A549 treated with ZK216348 at 1 μM for 4 hours (cell line): ENCODE measurements around the gene STEAP3. TPM values are rescaled to one million over a fixed set of nuclear protein-coding genes. Genes with fewer than 3 reads are reported as not detected.

Experiments
- total RNA-seq: library from RNA; stranded (reverse); fragments of 200-300 nt; extraction: Qiagen RNA extraction; gene quantifications from 5 replicates; pipeline ENCODE4 v1.2.3, GENCODE V29; 2022; ENCODE audit warnings: low read depth

The STEAP3 gene, protein sequence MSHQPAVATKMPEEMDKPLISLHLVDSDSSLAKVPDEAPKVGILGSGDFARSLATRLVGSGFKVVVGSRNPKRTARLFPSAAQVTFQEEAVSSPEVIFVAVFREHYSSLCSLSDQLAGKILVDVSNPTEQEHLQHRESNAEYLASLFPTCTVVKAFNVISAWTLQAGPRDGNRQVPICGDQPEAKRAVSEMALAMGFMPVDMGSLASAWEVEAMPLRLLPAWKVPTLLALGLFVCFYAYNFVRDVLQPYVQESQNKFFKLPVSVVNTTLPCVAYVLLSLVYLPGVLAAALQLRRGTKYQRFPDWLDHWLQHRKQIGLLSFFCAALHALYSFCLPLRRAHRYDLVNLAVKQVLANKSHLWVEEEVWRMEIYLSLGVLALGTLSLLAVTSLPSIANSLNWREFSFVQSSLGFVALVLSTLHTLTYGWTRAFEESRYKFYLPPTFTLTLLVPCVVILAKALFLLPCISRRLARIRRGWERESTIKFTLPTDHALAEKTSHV
- 32.7 to 55.4 TPM (median 48.8 TPM) in 5 replicates for total RNA-seq

DNA sequence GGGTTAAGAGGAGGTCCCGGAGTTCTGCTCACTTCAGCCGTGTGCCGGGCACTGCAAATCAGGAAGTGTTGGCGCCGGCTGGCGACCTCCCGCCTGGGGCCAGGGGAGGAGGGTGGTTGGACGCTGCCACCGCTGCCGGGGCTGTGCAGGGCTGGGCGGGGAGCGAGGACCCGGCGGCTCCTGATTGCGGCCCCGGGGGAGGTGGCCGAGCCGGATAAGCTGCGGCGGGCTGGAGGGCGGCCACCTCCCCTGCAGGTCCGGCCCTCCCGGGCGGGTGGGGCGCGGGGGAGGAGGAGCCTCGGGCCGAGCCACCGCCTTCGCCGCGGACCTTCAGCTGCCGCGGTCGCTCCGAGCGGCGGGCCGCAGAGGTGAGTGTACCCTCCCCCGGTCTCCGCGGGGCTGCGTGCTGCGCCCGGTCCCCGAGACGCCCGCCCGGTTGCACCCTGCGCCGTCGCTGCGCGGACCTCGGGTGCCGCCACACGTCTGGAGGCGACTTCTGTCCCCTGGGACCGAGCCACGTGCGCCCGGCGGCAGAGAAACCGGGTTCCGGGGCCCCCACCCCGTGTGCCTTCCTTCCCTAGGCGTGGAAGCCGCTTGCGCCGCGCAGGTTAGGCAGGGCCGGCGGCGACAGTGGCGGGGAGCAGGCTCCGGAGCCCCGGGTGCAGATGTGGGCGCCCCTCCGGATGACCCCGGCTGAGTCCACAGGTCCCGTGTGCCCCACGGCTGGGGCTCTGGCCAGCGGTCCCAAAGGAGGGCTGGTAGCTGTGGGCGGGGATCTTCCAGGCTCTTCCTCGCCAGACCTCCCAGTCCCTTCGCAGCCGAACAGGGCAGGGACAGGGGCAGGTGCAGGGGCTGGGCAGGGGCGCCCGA lies at the start of gene STEAP3:
Gene STEAP3 (plus strand): TSS at position 314 of the 870 bp plus-strand sequence. CDS start 7,179 bp downstream, outside the sequence.

Other genes starting within 250 kb of the STEAP3 start
- gene C1QL2, start 65.1 kb upstream of the STEAP3 start, total RNA-seq, result 0.15 to 0.28 TPM (median 0.20 TPM) in 4 of 5 replicates, not detected in the other
- gene C2orf76, start 143.0 kb downstream of the STEAP3 start, total RNA-seq, result 10.8 to 19.8 TPM (median 11.9 TPM) in 5 replicates
- gene DBI, start 143.1 kb downstream of the STEAP3 start, total RNA-seq, result 375 to 570 TPM (median 386 TPM) in 5 replicates
- 1.5 to 2.1 TPM (median 1.6 TPM) in 5 replicates for gene TMEM37, start 208.0 kb downstream of the STEAP3 start, total RNA-seq